Body of pancreas (tissue), 4 donors: ENCODE data around the gene CANT1. TPM values are rescaled to one million over a fixed set of nuclear protein-coding genes. Genes with fewer than 3 reads are reported as not detected.
A peak's percentile ranks its signal among the peaks of the same experiment; 100 is the strongest.
"Not testable (repeated sequence)": the region's sequence is repeated elsewhere in the genome, so short reads cannot be mapped to it uniquely, and the experiment has no call there.

Experiments
- ATAC-seq: fragments of 150-250 bp; one replicate; pipeline ENCODE4 v1.9.1; 2016
- DNase-seq, 4 donors: peaks; one replicate each; pipeline ENCODE4 v3.0.0-alpha.2; 2019
- H3K27ac ChIP-seq, 4 donors: fragments of 200-600 bp; sonication (generic); 1 replicate in 3 of 4; 2 replicates in 1 of 4; pipeline versions ENCODE4 v1.5.1 to v1.6.1; 2016 to 2019; ENCODE audit warnings: mild to moderate bottlenecking in 1 of 4, mixed read lengths in 1 of 4, moderate library complexity in 1 of 4
- H3K27me3 ChIP-seq, 2 donors: fragments of 200-600 bp; sonication (generic); one replicate each; pipeline ENCODE4 v1.6.0; 2016; ENCODE audit warnings: mild to moderate bottlenecking in 1 of 2
- H3K36me3 ChIP-seq, 2 donors: fragments of 200-600 bp; sonication (generic); replicated peaks in 1 of 2; 2 replicates each; pipeline ENCODE4 v1.5.1; 2016; ENCODE audit warnings: low read depth in 2 of 2; ENCODE audit not compliant: insufficient read depth in 1 of 2
- H3K4me1 ChIP-seq: fragments of 200-600 bp; sonication (generic); one replicate; pipeline ENCODE4 v1.6.0; 2016
- H3K4me3 ChIP-seq, 2 donors: fragments of 200-600 bp; sonication (generic); 1 replicate in 1 of 2; 2 replicates in 1 of 2; pipeline ENCODE4 v1.5.1; 2016 to 2019
- H3K9me3 ChIP-seq, 3 donors: fragments of 200-600 bp; sonication (generic); 1 replicate in 2 of 3; 2 replicates in 1 of 3; pipeline ENCODE4 v1.5.1; 2016
- POLR2A ChIP-seq, 3 donors: fragments of 450-650 bp; IDR thresholded peaks; one replicate each; pipeline ENCODE4 v1.6.1; 2016; ENCODE audit warnings: antibody characterized with exemption in 3 of 3, mild to moderate bottlenecking in 2 of 3
- WGBS, 2 donors: methylation state at CpG; one replicate each; pipeline ENCODE4 v1.1.5; 2017; 5-methylcytosine and 5-hydroxymethylcytosine counted together
- intact Hi-C: fragments of 100-400 bp; cut with DNase I; formaldehyde crosslinking; loops from one replicate; pipeline ENCODE4 v1.15.1; 2023
- total RNA-seq, 2 donors: library from RNA; depleted of rRNA; stranded (reverse); fragments of >200 nt; gene quantifications; one replicate each; pipeline ENCODE4 v1.1.0, GENCODE V29; 2016
- TF ChIP-seq, protein P1 (sequence below), 7 experiments: fragments of 450-650 bp in 4 of 7; fragments of 200-600 bp in 3 of 7; sonication (generic) in 3 of 7; IDR thresholded peaks; one replicate each; pipeline ENCODE4 v1.5.1; 2016 to 2019; ENCODE audit warnings: antibody characterized with exemption in 7 of 7

CANT1 gene
- total RNA-seq, 2 donors from 2014 or later, result 12.5 to 17.5 TPM

DNA sequence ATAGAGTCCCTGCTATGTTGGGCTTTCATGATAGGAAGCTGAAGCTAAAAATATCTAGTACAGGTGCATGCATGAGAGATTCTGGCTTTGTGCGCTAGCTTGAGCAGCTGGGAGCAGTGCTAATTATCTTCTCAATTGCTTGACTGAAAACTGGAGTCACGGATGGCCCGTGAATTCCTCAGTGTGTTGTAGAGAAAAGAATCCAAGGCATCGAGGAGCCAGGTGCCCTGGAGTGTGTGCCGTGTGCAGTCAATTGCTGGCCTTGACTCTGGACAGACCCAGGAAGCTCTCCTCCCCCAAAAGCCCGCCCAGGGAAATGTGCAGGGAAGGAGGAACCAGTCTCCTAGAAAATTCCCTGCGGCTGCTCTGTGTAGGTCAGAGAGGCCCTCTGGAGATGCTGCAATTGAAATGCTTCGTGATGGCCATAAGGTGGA is 44.1 kb downstream of the CANT1 start:
- intact Hi-C loops, result loop anchor here (5.0 kb wide), 1 partner anchor 98 kb away; no protein-coding TSS in a partner anchor
- TF ChIP-seq POLR2A (IDR thresholded peaks at IDR 0.05), result no peak
- TF ChIP-seq, protein P1, sequence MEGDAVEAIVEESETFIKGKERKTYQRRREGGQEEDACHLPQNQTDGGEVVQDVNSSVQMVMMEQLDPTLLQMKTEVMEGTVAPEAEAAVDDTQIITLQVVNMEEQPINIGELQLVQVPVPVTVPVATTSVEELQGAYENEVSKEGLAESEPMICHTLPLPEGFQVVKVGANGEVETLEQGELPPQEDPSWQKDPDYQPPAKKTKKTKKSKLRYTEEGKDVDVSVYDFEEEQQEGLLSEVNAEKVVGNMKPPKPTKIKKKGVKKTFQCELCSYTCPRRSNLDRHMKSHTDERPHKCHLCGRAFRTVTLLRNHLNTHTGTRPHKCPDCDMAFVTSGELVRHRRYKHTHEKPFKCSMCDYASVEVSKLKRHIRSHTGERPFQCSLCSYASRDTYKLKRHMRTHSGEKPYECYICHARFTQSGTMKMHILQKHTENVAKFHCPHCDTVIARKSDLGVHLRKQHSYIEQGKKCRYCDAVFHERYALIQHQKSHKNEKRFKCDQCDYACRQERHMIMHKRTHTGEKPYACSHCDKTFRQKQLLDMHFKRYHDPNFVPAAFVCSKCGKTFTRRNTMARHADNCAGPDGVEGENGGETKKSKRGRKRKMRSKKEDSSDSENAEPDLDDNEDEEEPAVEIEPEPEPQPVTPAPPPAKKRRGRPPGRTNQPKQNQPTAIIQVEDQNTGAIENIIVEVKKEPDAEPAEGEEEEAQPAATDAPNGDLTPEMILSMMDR (IDR thresholded peaks at IDR 0.05), result no peak
- Histone ChIP-seq H3K9me3 (no peaks in the 10 kb centered on the region), H3K27me3 (no peaks in the 10 kb centered on the region), H3K27ac (no peak overlapping the region), H3K4me1 (peaks cover 2% of the 10 kb centered on the region), H3K4me3 (no peak overlapping the region), H3K36me3 (no peaks in the 10 kb centered on the region)
- ATAC-seq (no peak), DNase-seq (no peak)
- WGBS, 2 donors, result 78 to 82% methylated on average over 7 to 8 of the region's 8 CpGs

DNA sequence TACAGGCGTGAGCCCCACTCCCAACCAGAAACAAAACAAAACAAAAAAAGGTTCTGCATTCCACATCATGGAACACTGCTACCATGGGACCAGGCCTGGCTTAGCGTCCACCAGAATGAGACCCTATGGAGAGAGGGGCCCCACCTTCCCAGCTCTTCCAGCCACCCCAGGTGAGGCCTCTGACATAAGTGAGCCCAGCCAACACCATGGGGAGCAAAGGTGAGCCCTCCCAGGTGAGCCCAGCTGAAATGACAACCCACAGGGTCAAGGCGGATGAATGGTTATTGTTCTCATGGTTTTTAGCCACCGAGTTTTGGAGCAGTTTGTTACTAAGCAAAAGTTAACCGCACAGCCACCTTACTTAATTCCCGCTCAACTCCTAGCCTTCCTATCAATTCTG is 46.2 kb downstream of the CANT1 start:
- 84 to 86% methylated on average over 6 of the region's 6 CpGs for WGBS, 2 donors
- Histone ChIP-seq H3K27ac (no peak overlapping the region), H3K9me3 (no peaks in the 10 kb centered on the region), H3K4me1 (no peaks in the 10 kb centered on the region), H3K27me3 (no peaks in the 10 kb centered on the region), H3K4me3 (no peak overlapping the region), H3K36me3 (no peaks in the 10 kb centered on the region)
- DNase-seq (no peak), ATAC-seq (no peak)
- intact Hi-C loops, result no loop called here
- TF ChIP-seq POLR2A (IDR thresholded peaks at IDR 0.05), result no peak
- TF ChIP-seq, protein P1 (IDR thresholded peaks at IDR 0.05), result no peak

DNA sequence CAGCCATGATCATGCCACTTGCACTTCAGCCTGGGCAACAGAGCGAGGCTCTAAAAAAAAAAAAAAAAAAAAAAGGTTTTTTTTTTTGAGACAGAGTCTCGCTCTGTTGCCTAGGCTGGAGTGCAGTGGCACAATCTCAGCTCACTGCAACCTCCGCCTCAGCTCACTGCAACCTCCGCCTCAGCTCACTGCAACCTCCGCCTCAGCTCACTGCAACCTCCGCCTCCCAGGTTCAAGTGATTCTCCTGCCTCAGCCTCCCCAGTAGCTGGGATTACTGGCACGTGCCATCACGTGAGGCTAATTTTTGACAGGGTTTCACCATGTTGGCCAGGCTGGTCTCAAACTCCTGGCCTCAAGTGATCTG is 46.6 kb downstream of the CANT1 start:
- WGBS, 2 donors, result 94 to 97% methylated on average over 8 of the region's 8 CpGs
- H3K36me3 ChIP-seq, DNase-seq, ATAC-seq, H3K4me3 ChIP-seq, H3K9me3 ChIP-seq, H3K27ac ChIP-seq, H3K4me1 ChIP-seq, H3K27me3 ChIP-seq, intact Hi-C loops: not testable (repeated sequence)

DNA sequence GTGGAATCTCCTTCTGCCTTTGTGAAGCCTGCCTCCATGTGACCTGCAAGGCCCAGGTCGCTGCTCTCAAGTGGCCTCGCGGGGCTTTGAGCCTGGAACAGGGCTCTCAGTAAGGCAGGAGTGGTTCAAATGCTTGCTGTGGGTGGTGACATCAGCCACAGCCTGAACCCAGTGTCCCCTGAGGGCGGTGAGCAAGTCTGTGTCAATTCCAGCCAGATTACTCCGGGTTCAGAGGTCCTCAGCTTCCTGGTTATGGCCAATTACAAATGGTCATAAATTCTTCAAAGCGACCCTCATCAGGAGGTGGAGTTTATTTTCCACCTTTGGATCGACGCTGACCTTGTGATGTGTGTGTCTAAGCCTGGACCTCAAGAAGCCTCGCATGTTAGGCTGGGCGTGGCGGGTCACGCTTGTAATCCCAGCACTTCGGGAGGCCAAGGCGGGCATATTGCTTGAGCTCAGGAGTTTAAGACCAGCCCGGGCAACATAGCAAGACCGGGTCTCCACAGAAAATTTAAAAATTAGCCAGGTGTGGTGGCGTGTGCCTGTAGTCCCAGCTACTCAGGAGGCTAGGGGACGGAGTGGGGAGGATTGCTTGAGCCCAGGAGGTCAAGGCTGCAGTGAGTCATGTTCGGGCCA is 47.1 kb downstream of the CANT1 start:
- ATAC-seq, result peak; percentile 31
- Histone ChIP-seq H3K9me3 (no peaks in the 10 kb centered on the region), H3K27me3 (no peaks in the 10 kb centered on the region), H3K27ac (no peak overlapping the region), H3K4me1 (no peaks in the 10 kb centered on the region), H3K4me3 (no peak overlapping the region), H3K36me3 (no peaks in the 10 kb centered on the region)
- intact Hi-C loops, result no loop called here
- TF ChIP-seq POLR2A (IDR thresholded peaks at IDR 0.05), result no peak
- TF ChIP-seq, protein P1 (IDR thresholded peaks at IDR 0.05), result no peak
- DNase-seq, result no peak
- 73 to 78% methylated on average over 15 to 19 of the region's 19 CpGs for WGBS, 2 donors

DNA sequence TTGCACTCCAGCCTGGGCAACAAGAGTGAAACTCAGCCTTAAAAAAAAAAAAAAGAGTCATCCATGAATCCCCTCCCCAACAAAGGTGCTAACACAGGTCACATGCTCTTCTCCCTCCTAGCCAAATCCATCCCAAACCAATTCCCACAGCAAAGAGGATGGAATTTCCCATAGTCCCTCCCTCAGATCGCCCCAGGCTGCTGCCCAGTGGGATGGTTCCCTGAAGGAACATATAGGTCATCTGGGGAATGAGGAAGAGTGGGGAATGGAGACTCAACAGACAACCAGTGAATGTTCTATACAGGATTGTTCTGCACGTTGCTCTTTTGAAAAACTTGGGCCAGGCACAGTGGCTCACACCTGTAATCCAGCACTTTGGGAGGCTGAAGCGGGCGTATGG is 48.0 kb downstream of the CANT1 start:
- Histone ChIP-seq H3K27me3 (no peaks in the 10 kb centered on the region), H3K9me3 (no peaks in the 10 kb centered on the region), H3K27ac (no peak overlapping the region), H3K4me1 (peaks cover 4% of the 10 kb centered on the region), H3K4me3 (no peak overlapping the region), H3K36me3 (no peaks in the 10 kb centered on the region)
- ATAC-seq (no peak), DNase-seq (no peak)
- no peak for TF ChIP-seq POLR2A (IDR thresholded peaks at IDR 0.05)
- TF ChIP-seq, protein P1 (IDR thresholded peaks at IDR 0.05), result no peak
- intact Hi-C loops, result no loop called here
- 94 to 98% methylated on average over 4 of the region's 4 CpGs for WGBS, 2 donors
